Measurements from ENCODE around the gene STOM.
"Not testable (repeated sequence)": the region's sequence is repeated elsewhere in the genome, so short reads cannot be mapped to it uniquely, and the experiment has no call there.

The STOM gene

GRCh38 chr9:121298689-121299466, 71.2 kb downstream of the STOM start:
- DNase-seq, result peak; percentile 41

GRCh38 chr9:121298016-121298538, 72.0 kb downstream of the STOM start:
- DNase-seq, result no peak

- DNase-seq, result no peak
Observed at GRCh38 chr9:121297389-121297788, 72.7 kb downstream of the STOM start.

- DNase-seq, result no peak
Observed at GRCh38 chr9:121296213-121297127, 73.6 kb downstream of the STOM start.

- DNase-seq, result no peak
Observed at GRCh38 chr9:121295662-121296191, 74.3 kb downstream of the STOM start.

- DNase-seq, result no peak
Observed at GRCh38 chr9:121294866-121295661, 75.0 kb downstream of the STOM start.

- DNase-seq, result no peak
Observed at GRCh38 chr9:121294151-121294743, 75.8 kb downstream of the STOM start.

GRCh38 chr9:121292801-121293241, 77.2 kb downstream of the STOM start:
- DNase-seq, result no peak

- DNase-seq, result no peak
Observed at GRCh38 chr9:121292051-121292450, 78.0 kb downstream of the STOM start.

GRCh38 chr9:121291536-121291935, 78.5 kb downstream of the STOM start:
- DNase-seq, result not testable (repeated sequence)

- DNase-seq, result no peak
Observed at GRCh38 chr9:121289772-121290370, 80.2 kb downstream of the STOM start.

GRCh38 chr9:121289026-121289771, 80.9 kb downstream of the STOM start:
- peak; percentile 37 for DNase-seq
